Common myeloid progenitor, CD34-positive (primary cell): ENCODE results near the gene FAM72A.
"Not testable (repeated sequence)": the region's sequence is repeated elsewhere in the genome, so short reads cannot be mapped to it uniquely, and the experiment has no call there.

Experiments used
- CTCF ChIA-PET: fragments of 350-600 bp; sonication (Branson Sonifier 250); formaldehyde crosslinking; loops from one replicate; lab custom pipeline; 2021; ENCODE audit warnings: antibody characterized with exemption; lab: Charles Lee
- POLR2A ChIA-PET: fragments of 350-600 bp; sonication (Branson Sonifier 250); formaldehyde crosslinking; loops from one replicate; lab custom pipeline; 2021; ENCODE audit warnings: antibody characterized with exemption; lab: Charles Lee
- DNase-seq, 3 donors: peaks; one replicate each; pipeline versions ENCODE4 v3.0.0 to v3.0.0-alpha.2; 2013
- H3K27ac ChIP-seq, 2 experiments: 1 replicate in 1 of 2; 2 replicates in 1 of 2; pipeline ENCODE4 v1.7.0; 2013; ENCODE audit warnings: inconsistent platforms in 2 of 2, low read length in 2 of 2, mild to moderate bottlenecking in 2 of 2, low read depth in 1 of 2, moderate library complexity in 1 of 2; ENCODE audit not compliant: severe bottlenecking in 2 of 2, insufficient read depth in 1 of 2, poor library complexity in 1 of 2
- H3K27me3 ChIP-seq, 5 experiments: replicated peaks in 2 of 5; 1 replicate in 3 of 5; 2 replicates in 2 of 5; pipeline versions ENCODE4 v1.6.1 to v1.7.0; 2013; ENCODE audit warnings: low read length in 4 of 5, mild to moderate bottlenecking in 2 of 5, moderate library complexity in 2 of 5, inconsistent platforms in 1 of 5; ENCODE audit not compliant: insufficient read depth in 5 of 5, control insufficient read depth in 4 of 5
- H3K36me3 ChIP-seq, 4 experiments: 1 replicate in 2 of 4; 2 replicates in 2 of 4; pipeline versions ENCODE4 v1.6.1 to v1.7.0; 2013; ENCODE audit warnings: low read length in 3 of 4, control low read depth in 1 of 4, mild to moderate bottlenecking in 1 of 4; ENCODE audit not compliant: control insufficient read depth in 4 of 4, insufficient read depth in 4 of 4
- H3K4me1 ChIP-seq, 4 experiments: 1 replicate in 3 of 4; 2 replicates in 1 of 4; pipeline versions ENCODE4 v1.6.1 to v1.7.1; 2013; ENCODE audit warnings: low read length in 3 of 4, mild to moderate bottlenecking in 3 of 4, control low read depth in 1 of 4, inconsistent platforms in 1 of 4, moderate library complexity in 1 of 4; ENCODE audit not compliant: control insufficient read depth in 4 of 4, insufficient read depth in 4 of 4; ENCODE audit errors: control extremely low read depth in 1 of 4
- H3K4me3 ChIP-seq, 7 experiments: 1 replicate in 4 of 7; 2 replicates in 3 of 7; pipeline versions ENCODE4 v1.5.1 to v1.7.0; 2013; ENCODE audit warnings: mild to moderate bottlenecking in 7 of 7, low read length in 6 of 7, moderate library complexity in 6 of 7, inconsistent platforms in 2 of 7, low read depth in 2 of 7, control low read depth in 1 of 7; ENCODE audit not compliant: insufficient read depth in 4 of 7, control insufficient read depth in 1 of 7; ENCODE audit errors: extremely low read depth in 1 of 7
- H3K9me3 ChIP-seq, 5 experiments: 1 replicate in 4 of 5; 2 replicates in 1 of 5; pipeline versions ENCODE4 v1.6.1 to v1.7.1; 2013; ENCODE audit warnings: low read length in 4 of 5, mild to moderate bottlenecking in 2 of 5, inconsistent platforms in 1 of 5, low read depth in 1 of 5, moderate library complexity in 1 of 5; ENCODE audit not compliant: control insufficient read depth in 4 of 5, insufficient read depth in 2 of 5; ENCODE audit errors: control extremely low read depth in 1 of 5
- WGBS: methylation state at CpG from one replicate; pipeline ENCODE4 v1.1.5; 2013; ENCODE audit not compliant: insufficient coverage; 5-methylcytosine and 5-hydroxymethylcytosine counted together

Gene FAM72A

DNA sequence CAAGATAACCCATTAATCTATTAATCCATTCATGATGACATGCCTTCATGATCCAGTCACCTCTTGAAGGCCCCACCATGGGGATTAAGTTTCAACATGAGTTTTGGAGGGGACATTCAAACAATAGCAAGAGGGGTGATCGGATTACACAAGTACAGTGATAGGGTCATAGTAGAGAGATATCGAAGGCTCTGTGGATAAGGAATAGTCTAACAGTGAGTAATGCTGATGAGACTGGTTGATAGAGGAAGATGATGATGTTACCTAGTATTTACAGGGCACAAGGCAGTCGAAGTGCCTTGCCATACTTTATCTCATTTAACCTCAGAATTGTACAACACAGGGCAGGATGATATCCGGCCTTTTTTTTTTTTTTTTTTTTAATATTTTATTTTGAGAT, 18.9 kb upstream of the FAM72A start:
- POLR2A ChIA-PET, H3K36me3 ChIP-seq, H3K4me3 ChIP-seq, DNase-seq, H3K27me3 ChIP-seq, H3K4me1 ChIP-seq, H3K27ac ChIP-seq, CTCF ChIA-PET, H3K9me3 ChIP-seq: not testable (repeated sequence)
- no CpG with 5 or more reads among the region's 4 CpGs for WGBS

DNA sequence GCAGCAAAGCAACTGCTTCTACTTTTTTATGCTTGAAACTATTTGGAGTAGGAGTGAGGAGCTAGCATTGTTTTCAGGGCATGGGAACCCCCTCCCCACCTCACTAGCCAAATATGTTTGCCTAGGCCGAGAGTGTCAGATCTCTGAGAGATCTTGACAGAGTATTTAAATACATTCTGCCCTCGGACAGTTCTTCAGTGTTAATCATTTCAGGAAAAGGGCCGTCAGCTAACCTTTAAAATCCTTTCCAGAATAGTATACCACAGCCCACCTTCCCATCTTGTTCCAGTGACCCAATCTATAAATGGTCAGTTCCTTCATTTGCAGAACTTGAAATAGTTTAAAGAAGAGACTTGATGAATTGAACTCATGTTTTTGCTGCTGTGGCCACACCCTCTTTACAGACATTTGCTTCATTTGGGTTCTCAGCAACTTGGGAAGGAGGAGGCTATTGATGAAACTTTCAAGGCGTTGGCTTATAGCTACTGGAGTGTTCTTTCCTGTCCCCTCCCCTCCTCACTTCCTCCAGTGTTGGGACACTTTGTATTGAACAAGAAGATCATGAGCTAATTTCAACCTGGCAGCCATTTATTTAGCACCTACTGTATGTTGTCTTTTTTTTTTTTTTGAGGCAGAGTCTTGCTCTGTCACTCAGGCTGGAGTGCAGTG, 17.8 kb upstream of the FAM72A start:
- no CpG with 5 or more reads among the region's 4 CpGs for WGBS
- CTCF ChIA-PET, H3K9me3 ChIP-seq, H3K27ac ChIP-seq, DNase-seq, H3K27me3 ChIP-seq, H3K36me3 ChIP-seq, H3K4me3 ChIP-seq, H3K4me1 ChIP-seq, POLR2A ChIA-PET: not testable (repeated sequence)

DNA sequence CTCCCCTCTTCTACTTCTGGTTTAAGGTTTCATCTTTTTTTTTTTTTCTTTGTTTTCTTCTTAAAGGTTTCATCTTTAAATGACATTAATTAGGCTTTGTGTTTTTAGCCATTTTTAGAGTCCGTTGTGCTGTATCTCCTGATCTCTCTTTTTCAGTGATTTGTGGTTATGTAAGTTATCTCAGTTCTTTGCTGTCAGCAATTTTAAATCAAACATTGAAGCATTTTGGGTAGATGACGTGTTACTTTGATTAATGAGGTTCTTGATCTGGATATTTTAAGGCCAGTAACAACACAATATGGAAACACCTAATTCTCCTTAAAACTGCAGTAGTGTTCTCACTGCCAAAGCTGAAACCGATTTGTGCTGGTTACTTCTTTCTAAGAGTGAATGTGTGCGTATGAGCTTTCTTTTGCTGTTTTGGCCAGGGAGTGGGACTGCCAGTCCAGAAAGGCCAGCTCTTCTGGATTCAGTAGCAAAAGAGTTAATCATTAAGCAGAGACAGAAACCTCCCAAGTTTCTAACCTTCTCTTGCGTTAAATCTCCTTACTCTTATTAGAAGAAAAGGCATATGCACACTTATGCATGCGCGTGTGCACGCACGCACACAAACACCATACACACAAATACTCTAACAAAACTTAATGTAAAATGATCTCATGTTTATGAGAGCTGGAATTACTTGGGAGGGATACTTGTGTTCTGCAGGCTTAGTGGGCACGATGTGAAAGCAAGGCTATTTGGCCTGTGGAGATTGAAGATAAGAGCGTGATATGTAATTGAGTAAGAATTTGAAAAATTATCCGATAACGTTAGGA, 17.1 kb upstream of the FAM72A start:
- H3K27me3 ChIP-seq, DNase-seq, CTCF ChIA-PET, H3K9me3 ChIP-seq, POLR2A ChIA-PET, H3K27ac ChIP-seq, H3K36me3 ChIP-seq, H3K4me3 ChIP-seq, H3K4me1 ChIP-seq: not testable (repeated sequence)
- no CpG with 5 or more reads among the region's 13 CpGs for WGBS

DNA sequence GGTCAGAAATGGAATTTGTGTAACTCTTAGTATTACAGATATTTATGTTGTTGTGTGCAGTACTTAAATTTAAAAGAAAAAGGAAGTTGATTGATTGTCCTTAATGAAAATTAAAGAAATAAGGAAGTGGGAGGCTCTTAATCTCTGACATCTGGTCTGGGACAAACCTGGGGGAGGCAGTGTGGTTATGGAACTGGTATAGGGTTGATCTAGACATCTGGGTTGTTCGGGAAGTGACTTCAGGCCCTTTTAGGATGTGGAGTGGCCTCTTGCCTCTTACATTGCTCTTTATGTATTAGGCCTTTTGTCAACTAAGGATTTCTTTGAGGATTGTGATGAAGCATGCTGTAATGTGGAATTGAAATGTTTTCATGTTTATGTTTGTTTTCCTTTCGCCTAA, 16.1 kb upstream of the FAM72A start:
- H3K4me3 ChIP-seq, H3K36me3 ChIP-seq, H3K27me3 ChIP-seq, H3K4me1 ChIP-seq, CTCF ChIA-PET, H3K27ac ChIP-seq, H3K9me3 ChIP-seq, DNase-seq, POLR2A ChIA-PET: not testable (repeated sequence)
- no CpG with 5 or more reads among the region's 2 CpGs for WGBS

DNA sequence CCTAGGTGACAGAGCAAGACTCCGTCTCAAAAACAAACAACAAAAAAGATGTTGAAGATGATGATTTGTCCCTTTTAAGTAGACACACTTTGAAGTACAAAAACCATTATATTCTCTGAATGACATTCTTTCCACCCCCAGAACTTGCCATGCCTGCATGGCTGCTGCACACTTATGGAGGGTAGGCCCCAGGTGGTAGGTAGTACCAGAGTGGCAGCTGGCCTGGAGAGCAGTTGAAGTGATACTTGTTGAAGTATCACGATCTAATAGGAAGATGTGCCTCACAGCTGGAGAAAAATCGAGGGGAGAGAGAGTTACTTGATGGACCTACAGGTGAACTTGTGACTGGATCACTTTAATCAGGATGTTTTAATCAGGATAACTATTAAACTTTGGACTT, 15.6 kb upstream of the FAM72A start:
- H3K27ac ChIP-seq, H3K27me3 ChIP-seq, POLR2A ChIA-PET, H3K36me3 ChIP-seq, H3K4me3 ChIP-seq, H3K4me1 ChIP-seq, CTCF ChIA-PET, DNase-seq, H3K9me3 ChIP-seq: not testable (repeated sequence)
- no CpG with 5 or more reads among the region's 3 CpGs for WGBS

DNA sequence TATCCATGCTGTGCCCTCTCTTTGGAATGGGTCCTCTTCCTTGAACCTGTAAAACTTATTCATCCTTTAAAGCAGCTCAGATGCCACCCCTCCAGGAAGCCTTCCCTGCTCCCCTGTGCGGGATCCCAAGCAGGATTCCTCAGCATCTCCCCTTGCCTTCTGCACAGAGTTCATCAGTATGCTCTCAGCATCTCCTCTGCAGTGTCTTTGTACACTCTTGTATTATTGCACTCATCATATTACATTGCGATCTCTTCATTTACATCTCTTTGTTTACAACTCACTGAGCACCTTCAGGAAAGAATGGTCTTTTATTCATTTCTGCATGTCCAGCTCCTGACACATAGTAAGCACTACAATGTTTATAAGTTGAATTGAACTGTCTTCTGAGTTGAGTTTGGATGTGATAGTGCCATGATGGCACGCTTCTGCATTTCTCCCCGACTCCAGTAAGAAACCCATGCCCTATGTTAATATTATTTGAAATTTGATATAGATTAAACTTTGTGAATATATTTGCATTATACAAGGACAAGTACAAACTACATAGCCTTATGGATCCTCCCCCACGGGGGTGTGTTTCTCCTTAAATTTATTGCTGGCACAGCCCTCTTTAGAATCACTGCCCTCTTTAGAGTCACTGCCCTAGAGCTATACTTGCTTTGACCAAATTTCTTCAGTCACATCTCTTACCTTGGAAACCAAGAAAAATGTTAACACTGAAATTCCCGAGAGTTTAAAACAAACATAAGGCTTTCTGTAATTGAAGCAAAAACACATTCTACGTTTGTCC, 13.2 kb upstream of the FAM72A start:
- POLR2A ChIA-PET, H3K27me3 ChIP-seq, CTCF ChIA-PET, H3K9me3 ChIP-seq, H3K4me3 ChIP-seq, H3K4me1 ChIP-seq, H3K36me3 ChIP-seq, DNase-seq, H3K27ac ChIP-seq: not testable (repeated sequence)
- 71% methylated on average over 1 of the region's 7 CpGs for WGBS

DNA sequence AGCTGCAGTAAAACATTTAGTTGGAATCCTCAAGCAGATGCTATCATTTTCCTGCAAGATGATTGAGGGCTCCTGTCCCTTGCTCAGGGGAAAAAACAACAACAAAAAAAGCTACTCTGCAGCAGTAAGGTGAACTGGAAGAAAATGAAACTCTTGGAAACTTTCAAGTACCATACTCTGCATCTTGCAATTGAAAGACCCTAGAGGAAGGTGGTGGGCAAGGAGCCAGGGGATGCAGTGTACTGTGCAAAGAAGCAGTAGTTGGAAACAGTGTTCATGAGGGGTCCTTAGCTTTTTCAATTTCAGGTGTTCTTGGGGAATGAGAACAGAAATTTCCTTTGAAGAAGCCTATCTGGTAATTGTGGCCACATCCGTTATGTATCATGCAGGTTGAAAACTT, 8.2 kb upstream of the FAM72A start:
- CTCF ChIA-PET, H3K4me3 ChIP-seq, H3K4me1 ChIP-seq, POLR2A ChIA-PET, H3K36me3 ChIP-seq, H3K27ac ChIP-seq, DNase-seq, H3K9me3 ChIP-seq, H3K27me3 ChIP-seq: not testable (repeated sequence)
- no CpG with 5 or more reads among the region's 1 CpG for WGBS
